Gastroesophageal sphincter (tissue), 3 donors: ENCODE data around the gene LIN7C.

Experiments
- EP300 ChIP-seq: sonication (generic); formaldehyde crosslinking; IDR thresholded peaks from one replicate; pipeline ENCODE4 v1.6.1; 2017; ENCODE audit warnings: antibody characterized with exemption, mild to moderate bottlenecking
- POLR2A ChIP-seq, 2 donors: fragments of 450-650 bp; IDR thresholded peaks; one replicate each; pipeline ENCODE4 v1.6.1; 2017; ENCODE audit warnings: antibody characterized with exemption in 2 of 2, mild to moderate bottlenecking in 2 of 2, moderate library complexity in 1 of 2
- POLR2AphosphoS5 ChIP-seq: sonication (generic); formaldehyde crosslinking; IDR thresholded peaks from one replicate; pipeline ENCODE4 v1.6.1; 2017; ENCODE audit warnings: antibody characterized with exemption
- TF ChIP-seq, protein P1 (sequence below), 4 experiments: fragments of 200-600 bp in 2 of 4; fragments of 450-650 bp in 2 of 4; sonication (generic) in 1 of 4; IDR thresholded peaks; one replicate each; pipeline ENCODE4 v1.5.1; 2017 to 2019; ENCODE audit warnings: antibody characterized with exemption in 4 of 4, mild to moderate bottlenecking in 2 of 4, moderate library complexity in 2 of 4

- no peak for TF ChIP-seq EP300
- TF ChIP-seq POLR2A (IDR thresholded peaks at IDR 0.05), result no peak
- TF ChIP-seq, protein P1, sequence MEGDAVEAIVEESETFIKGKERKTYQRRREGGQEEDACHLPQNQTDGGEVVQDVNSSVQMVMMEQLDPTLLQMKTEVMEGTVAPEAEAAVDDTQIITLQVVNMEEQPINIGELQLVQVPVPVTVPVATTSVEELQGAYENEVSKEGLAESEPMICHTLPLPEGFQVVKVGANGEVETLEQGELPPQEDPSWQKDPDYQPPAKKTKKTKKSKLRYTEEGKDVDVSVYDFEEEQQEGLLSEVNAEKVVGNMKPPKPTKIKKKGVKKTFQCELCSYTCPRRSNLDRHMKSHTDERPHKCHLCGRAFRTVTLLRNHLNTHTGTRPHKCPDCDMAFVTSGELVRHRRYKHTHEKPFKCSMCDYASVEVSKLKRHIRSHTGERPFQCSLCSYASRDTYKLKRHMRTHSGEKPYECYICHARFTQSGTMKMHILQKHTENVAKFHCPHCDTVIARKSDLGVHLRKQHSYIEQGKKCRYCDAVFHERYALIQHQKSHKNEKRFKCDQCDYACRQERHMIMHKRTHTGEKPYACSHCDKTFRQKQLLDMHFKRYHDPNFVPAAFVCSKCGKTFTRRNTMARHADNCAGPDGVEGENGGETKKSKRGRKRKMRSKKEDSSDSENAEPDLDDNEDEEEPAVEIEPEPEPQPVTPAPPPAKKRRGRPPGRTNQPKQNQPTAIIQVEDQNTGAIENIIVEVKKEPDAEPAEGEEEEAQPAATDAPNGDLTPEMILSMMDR (IDR thresholded peaks at IDR 0.05), result no peak
- TF ChIP-seq POLR2AphosphoS5, result no peak
Observed at GRCh38 chr11:27553186-27553585, 46.6 kb upstream of the LIN7C start.
